H1 (cell line): ENCODE results near the gene SGK1. TPM values are rescaled to one million over a fixed set of nuclear protein-coding genes. Genes with fewer than 3 reads are reported as not detected.
A peak's percentile ranks its signal among the peaks of the same experiment; 100 is the strongest.

Experiments
- CTCF ChIA-PET: fragments of 300-600 bp; sonication (Branson Sonifier 250); formaldehyde crosslinking; loops from one replicate; lab custom pipeline; 2021; ENCODE audit not compliant: partially characterized antibody; lab: Charles Lee
- POLR2A ChIA-PET: fragments of 300-600 bp; sonication (Branson Sonifier 250); formaldehyde crosslinking; loops from one replicate; lab custom pipeline; 2021; ENCODE audit warnings: inconsistent platforms; ENCODE audit not compliant: partially characterized antibody; lab: Charles Lee
- DNase-seq, 2 experiments: peaks; one replicate each; pipeline versions ENCODE4 v3.0.0 to v3.0.0-alpha.2; 2010 to 2022; ENCODE audit warnings: low spot score in 2 of 2, low read depth in 1 of 2, mixed read lengths in 1 of 2
- FAIRE-seq: peaks from 2 replicates; lab custom pipeline; 2011; peaks lifted over from hg19 to GRCh38; lab: Jason Lieb, UNC
- H2AFZ ChIP-seq: 2 replicates; pipeline ENCODE4 v1.8.1; 2012; ENCODE audit warnings: low read length, inconsistent platforms
- H2AK5ac ChIP-seq: 2 replicates; pipeline ENCODE4 v1.6.1; 2013; ENCODE audit warnings: low read depth, low read length
- H2BK120ac ChIP-seq: replicated peaks from 2 replicates; pipeline ENCODE3; 2013; ENCODE audit warnings: low read depth, low read length, inconsistent platforms
- H2BK12ac ChIP-seq: 2 replicates; pipeline ENCODE4 v1.6.1; 2013; ENCODE audit warnings: low read depth, low read length
- H2BK15ac ChIP-seq: 2 replicates; pipeline ENCODE4 v1.6.1; 2013; ENCODE audit warnings: low read length
- H2BK20ac ChIP-seq: 2 replicates; pipeline ENCODE4 v1.6.1; 2013; ENCODE audit warnings: low read length
- H2BK5ac ChIP-seq: 2 replicates; pipeline ENCODE4 v1.6.1; 2013; ENCODE audit warnings: low read depth, low read length
- H3K14ac ChIP-seq: 2 replicates; pipeline ENCODE4 v1.6.1; 2013; ENCODE audit warnings: inconsistent platforms; ENCODE audit not compliant: insufficient read length
- H3K18ac ChIP-seq: 2 replicates; pipeline ENCODE4 v1.6.1; 2013; ENCODE audit warnings: low read length; ENCODE audit errors: extremely low read depth
- H3K23ac ChIP-seq: 2 replicates; pipeline ENCODE4 v1.6.1; 2013; ENCODE audit warnings: inconsistent platforms; ENCODE audit not compliant: insufficient read length
- H3K23me2 ChIP-seq: 2 replicates; pipeline ENCODE4 v1.6.1; 2013; ENCODE audit warnings: low read depth, low read length
- H3K27ac ChIP-seq: 2 replicates; pipeline ENCODE4 v1.6.1; 2011; ENCODE audit warnings: low read depth, low read length, inconsistent platforms
- H3K27me3 ChIP-seq, 4 experiments: replicated peaks in 1 of 4; 1 replicate in 1 of 4; 2 replicates in 3 of 4; pipeline versions ENCODE4 v1.6.1 to v1.8.1; 2011 to 2013; ENCODE audit warnings: low read length in 3 of 4, mild to moderate bottlenecking in 3 of 4, inconsistent platforms in 2 of 4, mixed read lengths in 2 of 4, moderate library complexity in 1 of 4; ENCODE audit not compliant: control insufficient read depth in 3 of 4, insufficient read depth in 3 of 4; ENCODE audit errors: extremely low read depth in 1 of 4
- H3K36me3 ChIP-seq, 4 experiments: 2 replicates each; pipeline versions ENCODE4 v1.6.1 to v1.8.1; 2011 to 2013; ENCODE audit warnings: mild to moderate bottlenecking in 4 of 4, low read length in 3 of 4, moderate library complexity in 2 of 4, control low read depth in 1 of 4, inconsistent platforms in 1 of 4; ENCODE audit not compliant: insufficient read depth in 4 of 4, control insufficient read depth in 2 of 4
- H3K4ac ChIP-seq: replicated peaks from 2 replicates; pipeline ENCODE3; 2013; ENCODE audit warnings: low read length, low read depth, mixed read lengths, inconsistent platforms; ENCODE audit not compliant: insufficient read length
- H3K4me1 ChIP-seq, 4 experiments: replicated peaks in 1 of 4; 1 replicate in 1 of 4; 2 replicates in 3 of 4; pipeline versions ENCODE4 v1.6.1 to v1.8.1; 2011 to 2013; ENCODE audit warnings: low read length in 3 of 4, inconsistent platforms in 2 of 4, mixed read lengths in 1 of 4; ENCODE audit not compliant: insufficient read depth in 4 of 4, control insufficient read depth in 3 of 4
- H3K4me2 ChIP-seq, 2 experiments: 2 replicates each; pipeline versions ENCODE4 v1.6.1 to v1.8.1; 2011 to 2013; ENCODE audit warnings: low read depth in 2 of 2, low read length in 2 of 2, control low read depth in 1 of 2, inconsistent platforms in 1 of 2, mild to moderate bottlenecking in 1 of 2; ENCODE audit not compliant: insufficient read depth in 1 of 2
- H3K4me3 ChIP-seq, 4 experiments: fragments of 200-600, 300-600 bp in 1 of 4; sonication (generic), shearing (Covaris generic), sonication (Bioruptor Twin) in 1 of 4; 2 replicates each; pipeline versions ENCODE4 v1.5.1 to v1.8.1; 2011 to 2016; ENCODE audit warnings: low read length in 4 of 4, low read depth in 3 of 4, control low read depth in 2 of 4, inconsistent platforms in 2 of 4, mild to moderate bottlenecking in 2 of 4, mixed read lengths in 1 of 4, moderate library complexity in 1 of 4; ENCODE audit not compliant: insufficient read depth in 2 of 4; ENCODE audit errors: extremely low read depth in 1 of 4
- H3K56ac ChIP-seq: replicated peaks from 2 replicates; pipeline ENCODE3; 2013; ENCODE audit warnings: low read depth, mild to moderate bottlenecking, mixed read lengths, low read length, inconsistent platforms; ENCODE audit not compliant: insufficient read length
- H3K79me1 ChIP-seq: 2 replicates; pipeline ENCODE4 v1.6.1; 2013; ENCODE audit warnings: low read depth, low read length, control low read depth
- H3K79me2 ChIP-seq, 2 experiments: 2 replicates each; pipeline versions ENCODE4 v1.6.1 to v1.8.1; 2012 to 2013; ENCODE audit warnings: low read length in 2 of 2, mild to moderate bottlenecking in 2 of 2, inconsistent platforms in 1 of 2; ENCODE audit not compliant: insufficient read depth in 2 of 2, control insufficient read depth in 1 of 2
- H3K9ac ChIP-seq, 4 experiments: replicated peaks in 1 of 4; 1 replicate in 1 of 4; 2 replicates in 3 of 4; pipeline versions ENCODE4 v1.6.1 to v1.8.1; 2011 to 2013; ENCODE audit warnings: low read depth in 3 of 4, low read length in 3 of 4, control low read depth in 2 of 4, mild to moderate bottlenecking in 2 of 4, moderate library complexity in 2 of 4, inconsistent platforms in 1 of 4; ENCODE audit errors: extremely low read depth in 1 of 4
- H3K9me3 ChIP-seq, 2 experiments: 2 replicates each; pipeline versions ENCODE4 v1.6.1 to v1.8.1; 2012 to 2013; ENCODE audit warnings: mild to moderate bottlenecking in 2 of 2, moderate library complexity in 2 of 2, control low read depth in 1 of 2, inconsistent platforms in 1 of 2, low read depth in 1 of 2, low read length in 1 of 2, mixed read lengths in 1 of 2; ENCODE audit not compliant: insufficient read depth in 2 of 2
- H4K20me1 ChIP-seq, 2 experiments: replicated peaks in 1 of 2; 2 replicates each; pipeline versions ENCODE3 to v1.8.1; 2011 to 2013; ENCODE audit warnings: inconsistent platforms in 2 of 2, low read length in 2 of 2, mild to moderate bottlenecking in 1 of 2; ENCODE audit not compliant: insufficient read depth in 2 of 2, control insufficient read depth in 1 of 2
- H4K5ac ChIP-seq: 2 replicates; pipeline ENCODE4 v1.6.1; 2013; ENCODE audit warnings: low read length, low read depth, mixed read lengths, inconsistent platforms; ENCODE audit not compliant: insufficient read length
- H4K8ac ChIP-seq: 2 replicates; pipeline ENCODE4 v1.8.0; 2013; ENCODE audit warnings: mild to moderate bottlenecking, moderate library complexity, low read length, inconsistent platforms; ENCODE audit not compliant: insufficient read depth; ENCODE audit errors: extremely low read depth
- H4K91ac ChIP-seq: replicated peaks from 2 replicates; pipeline ENCODE3; 2013; ENCODE audit warnings: low read length, mixed read lengths, inconsistent platforms; ENCODE audit not compliant: insufficient read length
- ATF2 ChIP-seq: IDR thresholded peaks from 2 replicates; pipeline ENCODE4 v1.6.1; 2012; ENCODE audit warnings: low read length, inconsistent platforms
- SAP30 ChIP-seq: fragments of 300-600 bp; sonication (generic); IDR thresholded peaks from 2 replicates; pipeline ENCODE4 v1.7.1; 2012; ENCODE audit warnings: low read length, moderate library complexity, mild to moderate bottlenecking, inconsistent platforms; ENCODE audit not compliant: insufficient read depth, insufficient replicate concordance
- WGBS, 2 experiments: shearing (Covaris generic) in 1 of 2; methylation state at CpG; one replicate each; pipeline versions ENCODE4 v1.1.6 to v1.1.7; 2013 to 2015; ENCODE audit warnings: low lambda C conversion rate in 2 of 2, mixed read lengths in 2 of 2, inconsistent platforms in 1 of 2, low coverage in 1 of 2, missing lambda C conversion rate in 1 of 2; ENCODE audit not compliant: insufficient replicate concordance in 2 of 2, insufficient coverage in 1 of 2, insufficient read length in 1 of 2; ENCODE audit errors: extremely low coverage in 1 of 2, missing lambda C conversion rate in 1 of 2; 5-methylcytosine and 5-hydroxymethylcytosine counted together
- polyA plus RNA-seq, 7 experiments: library from polyadenylated mRNA; depleted of rRNA in 3 of 7; stranded (reverse) in 5 of 7; unstranded in 2 of 7; fragments of >200 nt in 5 of 7; fragments of 200-250 nt in 2 of 7; gene quantifications; 1 replicate in 5 of 7; 2 replicates in 1 of 7; 4 replicates in 1 of 7; pipeline versions ENCODE4 v1.2.1 to v1.2.3, GENCODE V29; 2011 to 2013; ENCODE audit warnings: missing spikeins in 2 of 7, mixed read lengths in 2 of 7
- total RNA-seq: library from RNA; stranded (reverse); fragmentation: NEBNext Ultra II Directional; extraction: Animal tissue kit (Norgen Biotek cat#: 25700); gene quantifications from 2 replicates; pipeline ENCODE4 v1.2.1, GENCODE V29; 2021

The SGK1 gene
- total and polyA plus RNA-seq, 2 of the 8 experiments (the other 6 are each of a cell fraction or from before 2014, with no cell fraction given), result 14.5 to 18.4 TPM

- Histone ChIP-seq H3K27ac (no peak overlapping the region), H3K14ac (no peak overlapping the region), H3K36me3 (no peaks in the 10 kb centered on the region), H2BK20ac (no peak overlapping the region), H3K4me1 (peaks cover 2 to 13% (median 10%) of the 10 kb centered on the region in 4 experiments; a peak in 5 of 7 replicates), H4K91ac (no peak overlapping the region), H3K4ac (no peak overlapping the region), H3K4me2 (peak overlapping the region in 1 of 2 experiments; percentile 50; a peak in 2 of 4 replicates), H3K79me1 (no peaks in the 10 kb centered on the region), H2BK12ac (no peak overlapping the region), H4K5ac (no peak overlapping the region), H3K9me3 (no peaks in the 10 kb centered on the region), H2BK5ac (no peak overlapping the region), H3K79me2 (no peaks in the 10 kb centered on the region), H3K18ac (no peak overlapping the region), H2BK120ac (no peak overlapping the region), H4K8ac (no peak overlapping the region), H4K20me1 (no peaks in the 10 kb centered on the region), H2AK5ac (no peak overlapping the region), H3K23me2 (peaks cover 2% of the 10 kb centered on the region; the same call in 1 of the 2 replicates), H2BK15ac (no peak overlapping the region), H3K4me3 (no peak overlapping the region), H3K9ac (no peak overlapping the region), H2AFZ (no peak overlapping the region), H3K27me3 (no peaks in the 10 kb centered on the region), H3K56ac (no peak overlapping the region), H3K23ac (no peak overlapping the region)
- WGBS, 2 experiments, result 65% methylated on average over 7 of the region's 7 CpGs; no CpG with 5 or more reads in 1 of the 2 experiments
- DNase-seq (no peak), FAIRE-seq (no peak)
- ChIA-PET CTCF (interaction anchor here (0.7 to 2.4 kb wide), 5 partner anchors 13 to 1122 kb away, joined by 3 to 5 read pairs (median 3); no protein-coding TSS in a partner anchor), POLR2A (no interaction called here)
- TF ChIP-seq ATF2 (0 out of 2 replicates have a peak, but pooled peaks have one; percentile 39), SAP30 (no peak)
Measured at GRCh38 chr6:134312038-134312660, 5.8 kb downstream of the SGK1 start.
